ENCODE data around the gene KIAA1755. TPM values are rescaled to one million over a fixed set of nuclear protein-coding genes. Genes with fewer than 3 reads are reported as not detected.
"Not testable (repeated sequence)": the region's sequence is repeated elsewhere in the genome, so short reads cannot be mapped to it uniquely, and the experiment has no call there.

The KIAA1755 gene
- total and polyA plus RNA-seq, 3 experiments from 2014 or later = not detected

DNA sequence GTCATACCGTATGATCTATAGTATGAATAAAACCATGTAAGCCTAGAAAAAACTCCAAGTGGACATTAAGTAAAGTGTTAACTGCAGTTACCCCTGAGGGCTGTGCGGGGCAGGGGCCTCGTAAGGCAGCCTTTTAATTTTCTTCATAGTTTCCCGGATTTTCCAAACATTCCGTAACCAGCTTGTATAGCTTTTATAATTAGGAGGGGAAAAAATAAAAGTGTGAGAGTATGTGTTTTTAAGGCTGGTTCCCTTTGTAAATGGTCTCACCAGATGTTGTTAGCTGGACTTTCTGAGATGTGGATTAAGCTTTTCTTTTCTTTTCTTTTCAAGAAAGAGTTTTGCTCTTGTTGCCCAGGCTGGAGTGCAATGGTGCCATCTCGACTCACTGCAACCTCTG, 7.0 kb downstream of the KIAA1755 start:
- CTCF ChIA-PET = interaction anchor here (2.1 kb wide), 1 partner anchor 32 kb away, joined by 5 read pairs; no protein-coding TSS in a partner anchor
- H3K27ac ChIP-seq (ENCODE audit: low read depth, low read length) = no peak overlapping the region
- no peak for DNase-seq
- H3K27ac Mint-ChIP-seq = no peak overlapping the region
- POLR2A ChIA-PET = no interaction called here
- no peaks in the 10 kb centered on the region for H3K4me1 Mint-ChIP-seq
- peaks cover 4% of the 10 kb centered on the region for H3K27me3 ChIP-seq (ENCODE audit: insufficient read depth, low read length, poor library complexity, severe bottlenecking)
- no peaks in the 10 kb centered on the region for H3K9me3 ChIP-seq (ENCODE audit: low read length)
- no peaks in the 10 kb centered on the region for H3K9me3 Mint-ChIP-seq
- H3K36me3 Mint-ChIP-seq = no peaks in the 10 kb centered on the region
- peaks cover 17 to 18% of the 10 kb centered on the region in 2 donors for H3K27me3 Mint-ChIP-seq
- H3K4me3 ChIP-seq (ENCODE audit: low read length) = no peak overlapping the region
- H3K4me1 ChIP-seq (ENCODE audit: insufficient read depth, low read length) = no peaks in the 10 kb centered on the region
- H3K4me3 Mint-ChIP-seq = no peak overlapping the region
- H3K36me3 ChIP-seq (ENCODE audit: insufficient read depth, low read length) = no peaks in the 10 kb centered on the region

DNA sequence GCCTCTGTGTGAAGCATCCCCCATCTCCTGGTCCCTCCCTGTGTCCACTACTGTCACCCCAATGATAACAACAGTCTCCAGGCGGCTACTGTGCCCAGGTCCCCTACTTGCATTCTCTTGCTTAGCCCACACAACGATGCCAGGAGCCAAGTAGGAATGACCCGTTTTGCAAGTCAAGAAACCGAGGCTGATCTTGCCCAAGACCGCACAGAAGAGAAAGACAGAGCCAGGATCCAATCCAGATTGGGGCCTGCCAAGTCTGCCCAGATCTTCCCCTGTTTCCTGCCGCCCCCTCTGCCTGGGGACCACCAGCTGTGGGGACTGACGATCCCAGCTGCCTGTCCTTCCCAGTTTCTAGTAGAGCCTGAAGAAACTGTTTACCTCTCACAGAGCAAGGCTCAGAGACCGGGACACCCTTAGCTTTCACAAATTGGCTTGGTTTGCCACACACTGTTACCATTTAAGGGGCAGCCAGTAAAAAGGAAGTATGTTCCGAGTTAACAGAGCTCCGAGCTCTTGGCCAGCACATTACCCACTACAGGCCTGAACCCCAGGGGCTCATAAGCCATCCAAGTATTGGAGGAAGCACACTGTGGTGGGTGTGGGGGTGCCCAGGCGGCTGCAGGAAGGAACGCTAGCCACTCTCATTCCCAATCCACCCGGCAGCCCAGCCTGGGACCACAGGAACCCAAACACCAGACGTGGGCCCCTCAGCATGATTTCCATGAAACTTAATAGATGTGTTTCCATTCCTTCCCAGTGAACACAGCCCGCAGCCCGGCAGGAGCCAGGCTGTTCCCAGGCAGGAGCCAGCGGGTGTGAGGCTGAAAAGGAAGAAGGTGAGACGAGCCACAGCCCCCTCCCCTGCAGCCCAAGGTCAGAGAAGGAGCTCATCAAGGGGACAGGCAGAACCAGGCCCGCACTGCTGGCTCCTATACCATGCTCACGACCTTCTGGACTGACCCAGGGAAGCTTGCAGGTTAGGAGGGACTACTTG, 7.9 kb downstream of the KIAA1755 start:
- H3K4me3 ChIP-seq (ENCODE audit: low read length) = no peak overlapping the region
- no peak overlapping the region for H3K27ac Mint-ChIP-seq
- H3K36me3 Mint-ChIP-seq = no peaks in the 10 kb centered on the region
- no peaks in the 10 kb centered on the region for H3K9me3 ChIP-seq (ENCODE audit: low read length)
- no peak for DNase-seq
- no peaks in the 10 kb centered on the region for H3K36me3 ChIP-seq (ENCODE audit: insufficient read depth, low read length)
- H3K27me3 ChIP-seq (ENCODE audit: insufficient read depth, low read length, poor library complexity, severe bottlenecking) = peaks cover 4% of the 10 kb centered on the region
- no peaks in the 10 kb centered on the region for H3K9me3 Mint-ChIP-seq
- H3K4me3 Mint-ChIP-seq = no peak overlapping the region
- no peaks in the 10 kb centered on the region for H3K4me1 ChIP-seq (ENCODE audit: insufficient read depth, low read length)
- peaks cover 11 to 20% of the 10 kb centered on the region in 2 donors for H3K27me3 Mint-ChIP-seq
- H3K4me1 Mint-ChIP-seq = no peaks in the 10 kb centered on the region
- CTCF ChIA-PET = interaction anchor here (2.1 kb wide), 1 partner anchor 31 kb away, joined by 5 read pairs; no protein-coding TSS in a partner anchor
- POLR2A ChIA-PET = no interaction called here
- H3K27ac ChIP-seq (ENCODE audit: low read depth, low read length) = no peak overlapping the region

DNA sequence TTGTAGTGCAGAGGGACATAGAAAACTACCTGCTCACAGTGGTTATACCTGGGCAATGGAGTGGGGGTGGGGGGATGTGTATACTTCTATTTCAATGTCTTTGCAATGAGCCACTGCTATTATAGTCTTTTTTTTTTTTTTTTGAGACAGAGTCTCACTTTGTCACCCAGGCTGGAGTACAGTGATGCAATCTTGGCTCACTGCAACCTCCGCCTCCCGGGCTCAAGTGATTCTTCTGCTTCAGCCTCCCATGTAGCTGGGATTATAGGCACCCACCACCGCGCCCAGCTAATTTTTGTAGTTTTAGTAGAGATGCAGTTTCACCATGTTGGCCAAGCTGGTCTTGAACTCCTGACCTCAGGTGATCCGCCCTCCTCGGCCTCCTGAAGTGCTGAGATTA, 9.1 kb downstream of the KIAA1755 start:
- H3K27me3 Mint-ChIP-seq = peaks cover 10 to 18% of the 10 kb centered on the region in 2 donors
- H3K36me3 ChIP-seq (ENCODE audit: insufficient read depth, low read length); H3K4me1 ChIP-seq (ENCODE audit: insufficient read depth, low read length); H3K27me3 ChIP-seq (ENCODE audit: insufficient read depth, low read length, poor library complexity, severe bottlenecking); H3K27ac ChIP-seq (ENCODE audit: low read depth, low read length); H3K4me3 ChIP-seq (ENCODE audit: low read length); H3K4me1 Mint-ChIP-seq; H3K27ac Mint-ChIP-seq; H3K9me3 Mint-ChIP-seq; H3K9me3 ChIP-seq (ENCODE audit: low read length); POLR2A ChIA-PET; H3K4me3 Mint-ChIP-seq; H3K36me3 Mint-ChIP-seq; CTCF ChIA-PET; DNase-seq: not testable (repeated sequence)

DNA sequence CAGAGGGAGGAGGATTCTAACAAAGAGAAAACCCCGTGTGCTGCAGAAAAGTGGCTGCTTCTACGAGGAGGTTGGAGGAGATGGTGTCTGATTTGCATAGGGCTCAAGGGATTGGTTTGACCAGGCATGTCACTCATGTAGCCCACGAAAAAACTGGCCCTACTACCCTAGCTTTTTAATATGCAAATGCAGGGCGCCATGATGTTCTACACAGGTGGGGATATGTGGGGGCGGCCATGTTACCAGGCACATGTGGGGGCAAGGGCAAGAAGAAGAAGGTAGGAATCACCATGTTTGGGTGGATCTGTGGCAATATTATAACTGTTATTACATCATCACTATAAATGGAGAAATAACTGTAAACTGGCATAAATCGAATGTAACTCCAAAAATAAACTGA, 9.9 kb downstream of the KIAA1755 start:
- CTCF ChIA-PET = no interaction called here
- Mint-ChIP-seq H3K36me3 (peaks cover 0 to 6% (median 0%) of the 10 kb centered on the region in 3 donors), H3K9me3 (peaks cover 0 to 5% (median 0%) of the 10 kb centered on the region in 5 donors), H3K27ac (no peak overlapping the region), H3K4me3 (no peak overlapping the region), H3K27me3 (peaks cover 16 to 18% of the 10 kb centered on the region in 2 donors), H3K4me1 (no peaks in the 10 kb centered on the region)
- Histone ChIP-seq H3K36me3 (ENCODE audit: insufficient read depth, low read length) (no peaks in the 10 kb centered on the region), H3K4me3 (ENCODE audit: low read length) (no peak overlapping the region), H3K9me3 (ENCODE audit: low read length) (no peaks in the 10 kb centered on the region), H3K27me3 (ENCODE audit: insufficient read depth, low read length, poor library complexity, severe bottlenecking) (peaks cover 4% of the 10 kb centered on the region), H3K4me1 (ENCODE audit: insufficient read depth, low read length) (no peaks in the 10 kb centered on the region), H3K27ac (ENCODE audit: low read depth, low read length) (no peak overlapping the region)
- POLR2A ChIA-PET = no interaction called here
- DNase-seq = no peak

DNA sequence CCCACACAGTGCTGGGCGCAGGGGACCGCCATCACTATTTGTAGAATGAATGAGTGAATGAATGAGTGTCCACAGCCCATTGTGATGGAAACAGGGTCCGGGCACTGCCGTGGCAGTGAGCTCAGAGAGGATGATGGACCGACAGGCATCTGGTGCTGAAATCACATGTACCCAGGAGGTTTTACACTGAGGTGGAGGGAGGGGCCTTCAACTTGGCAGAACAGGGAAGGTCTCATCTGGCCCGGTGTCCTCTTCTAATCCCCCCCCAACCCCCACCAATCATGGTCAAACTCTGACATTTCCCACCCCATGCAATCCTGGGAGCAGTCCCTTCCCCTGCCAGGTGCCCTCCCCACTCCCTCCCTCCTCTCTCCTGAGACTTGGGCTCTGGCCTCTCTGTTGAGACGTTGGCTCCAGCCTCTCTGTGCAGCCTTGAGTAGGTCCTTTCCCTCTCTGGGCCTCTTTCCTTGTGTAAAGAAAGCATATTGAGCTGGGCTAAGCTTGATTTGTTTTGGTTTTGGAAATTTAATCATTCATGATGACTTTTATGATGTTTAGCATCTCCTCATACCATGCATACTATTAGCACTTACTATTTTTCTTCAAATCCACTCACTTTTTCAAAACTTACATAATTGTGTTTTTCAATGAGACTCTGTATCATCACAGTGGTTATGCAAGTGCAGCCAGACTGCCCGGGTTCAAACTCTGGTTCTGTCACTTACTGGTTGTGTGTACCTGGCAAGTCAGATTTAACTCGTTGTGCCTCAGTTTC, 10.8 kb downstream of the KIAA1755 start:
- CTCF ChIA-PET = no interaction called here
- no peak overlapping the region for H3K27ac ChIP-seq (ENCODE audit: low read depth, low read length)
- H3K4me3 ChIP-seq (ENCODE audit: low read length) = no peak overlapping the region
- H3K4me1 ChIP-seq (ENCODE audit: insufficient read depth, low read length) = no peaks in the 10 kb centered on the region
- DNase-seq = no peak
- no peak overlapping the region for H3K27ac Mint-ChIP-seq
- H3K36me3 ChIP-seq (ENCODE audit: insufficient read depth, low read length) = no peaks in the 10 kb centered on the region
- H3K4me3 Mint-ChIP-seq = no peak overlapping the region
- H3K9me3 ChIP-seq (ENCODE audit: low read length) = no peaks in the 10 kb centered on the region
- H3K27me3 Mint-ChIP-seq = peaks cover 18 to 22% of the 10 kb centered on the region in 2 donors
- no peaks in the 10 kb centered on the region for H3K4me1 Mint-ChIP-seq
- H3K36me3 Mint-ChIP-seq = peaks cover 0 to 6% (median 0%) of the 10 kb centered on the region in 3 donors
- POLR2A ChIA-PET = no interaction called here
- H3K27me3 ChIP-seq (ENCODE audit: insufficient read depth, low read length, poor library complexity, severe bottlenecking) = peaks cover 4% of the 10 kb centered on the region
- H3K9me3 Mint-ChIP-seq = peaks cover 0 to 8% (median 5%) of the 10 kb centered on the region in 5 donors

DNA sequence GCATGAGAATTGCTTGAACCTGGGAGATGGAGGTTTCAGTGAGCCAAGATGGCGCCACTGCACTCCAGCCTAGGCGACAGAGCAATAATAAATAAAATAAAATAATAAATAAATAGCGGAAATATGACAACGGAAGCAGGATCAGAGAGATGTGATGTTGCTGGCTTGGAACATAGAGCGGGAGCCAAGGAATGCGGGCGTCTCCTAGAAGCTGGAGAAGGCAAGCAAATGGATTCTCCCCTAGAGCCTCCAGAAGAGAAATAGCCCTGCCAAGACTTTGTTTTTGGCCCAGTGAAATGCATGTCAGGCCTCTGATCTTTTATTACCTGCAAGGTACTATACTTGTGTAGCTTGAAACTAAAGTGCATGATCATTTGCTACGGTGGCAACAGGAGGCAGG, 12.4 kb downstream of the KIAA1755 start:
- ChIA-PET POLR2A (no interaction called here), CTCF (interaction anchor here (1.2 kb wide), 1 partner anchor 13 kb away, joined by 3 read pairs; no protein-coding TSS in a partner anchor)

DNA sequence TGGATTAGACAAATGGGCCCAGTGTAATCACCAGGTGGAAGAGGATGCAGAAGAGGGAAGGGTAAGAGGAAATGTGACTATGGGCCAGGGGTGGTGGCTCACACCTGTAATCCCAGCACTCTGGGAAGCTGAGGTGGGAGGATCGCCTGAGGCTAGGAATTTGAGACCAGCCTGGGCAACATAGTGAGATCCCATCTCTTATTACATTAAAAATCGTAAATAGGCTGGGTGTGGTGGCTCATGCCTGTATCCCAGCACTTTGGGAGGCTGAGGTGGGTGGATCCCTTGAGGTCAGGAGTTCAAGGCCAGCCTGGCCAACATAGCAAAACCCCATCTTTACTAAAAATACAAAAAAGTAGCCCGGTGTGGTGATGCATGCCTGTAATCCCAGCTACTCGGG, 12.8 kb downstream of the KIAA1755 start:
- H3K9me3 ChIP-seq (ENCODE audit: low read length); H3K4me3 Mint-ChIP-seq; DNase-seq; H3K4me3 ChIP-seq (ENCODE audit: low read length); H3K36me3 ChIP-seq (ENCODE audit: insufficient read depth, low read length); H3K27me3 ChIP-seq (ENCODE audit: insufficient read depth, low read length, poor library complexity, severe bottlenecking); H3K27ac ChIP-seq (ENCODE audit: low read depth, low read length); H3K27ac Mint-ChIP-seq; H3K36me3 Mint-ChIP-seq; H3K4me1 Mint-ChIP-seq; POLR2A ChIA-PET; H3K4me1 ChIP-seq (ENCODE audit: insufficient read depth, low read length): not testable (repeated sequence)
- Mint-ChIP-seq H3K27me3 (peaks cover 15 to 17% of the 10 kb centered on the region in 2 donors), H3K9me3 (peaks cover 9 to 26% (median 20%) of the 10 kb centered on the region in 5 donors)
- CTCF ChIA-PET = interaction anchor here (1.2 kb wide), 1 partner anchor 13 kb away, joined by 3 read pairs; no protein-coding TSS in a partner anchor

More for the DNA sequence above, 12.4 kb downstream of the KIAA1755 start:
- H3K36me3 Mint-ChIP-seq = peaks cover 0 to 6% (median 0%) of the 10 kb centered on the region in 3 donors
- peaks cover 17 to 18% of the 10 kb centered on the region in 2 donors for H3K27me3 Mint-ChIP-seq
- Histone ChIP-seq H3K9me3 (ENCODE audit: low read length) (no peaks in the 10 kb centered on the region), H3K27me3 (ENCODE audit: insufficient read depth, low read length, poor library complexity, severe bottlenecking) (peaks cover 4% of the 10 kb centered on the region), H3K27ac (ENCODE audit: low read depth, low read length) (no peak overlapping the region), H3K4me3 (ENCODE audit: low read length) (no peak overlapping the region), H3K36me3 (ENCODE audit: insufficient read depth, low read length) (no peaks in the 10 kb centered on the region), H3K4me1 (ENCODE audit: insufficient read depth, low read length) (no peaks in the 10 kb centered on the region)
- no peak overlapping the region for H3K27ac Mint-ChIP-seq
- no peak for DNase-seq
- no peaks in the 10 kb centered on the region for H3K4me1 Mint-ChIP-seq
- peaks cover 5 to 22% (median 16%) of the 10 kb centered on the region in 5 donors for H3K9me3 Mint-ChIP-seq
- no peak overlapping the region for H3K4me3 Mint-ChIP-seq

DNA sequence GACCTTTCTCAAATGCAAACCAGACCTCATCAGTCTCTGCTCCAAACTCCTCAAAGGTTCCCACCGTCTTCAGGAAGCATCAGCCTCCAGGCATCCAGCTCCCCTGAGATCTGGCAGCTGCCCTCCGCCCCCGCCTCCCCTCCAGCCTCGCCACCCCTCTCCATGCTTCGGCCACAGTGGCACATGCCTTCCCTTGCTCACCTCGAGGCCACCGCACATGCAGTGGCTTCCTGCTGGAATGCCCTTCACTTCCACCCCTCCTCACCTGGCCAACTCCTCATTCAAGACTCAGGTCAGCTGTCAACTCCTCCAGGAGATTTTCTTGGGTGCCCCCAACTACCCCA, 13.4 kb downstream of the KIAA1755 start:
- CTCF ChIA-PET = interaction anchor here (1.2 kb wide), 1 partner anchor 12 kb away, joined by 3 read pairs; no protein-coding TSS in a partner anchor
- Histone ChIP-seq H3K4me1 (ENCODE audit: insufficient read depth, low read length) (no peaks in the 10 kb centered on the region), H3K36me3 (ENCODE audit: insufficient read depth, low read length) (no peaks in the 10 kb centered on the region), H3K27me3 (ENCODE audit: insufficient read depth, low read length, poor library complexity, severe bottlenecking) (peaks cover 4% of the 10 kb centered on the region), H3K9me3 (ENCODE audit: low read length) (no peaks in the 10 kb centered on the region), H3K4me3 (ENCODE audit: low read length) (no peak overlapping the region), H3K27ac (ENCODE audit: low read depth, low read length) (no peak overlapping the region)
- Mint-ChIP-seq H3K36me3 (peaks cover 0 to 6% (median 0%) of the 10 kb centered on the region in 3 donors), H3K4me1 (no peaks in the 10 kb centered on the region), H3K9me3 (peaks cover 9 to 32% (median 23%) of the 10 kb centered on the region in 5 donors), H3K4me3 (no peak overlapping the region), H3K27ac (no peak overlapping the region), H3K27me3 (peaks cover 13 to 17% of the 10 kb centered on the region in 2 donors)
- DNase-seq = no peak
- POLR2A ChIA-PET = no interaction called here

Measured in CD8-positive, alpha-beta memory T cell (primary cell).